ENCODE measurements around the gene ARHGAP10.
"Not testable (repeated sequence)": the region's sequence is repeated elsewhere in the genome, so short reads cannot be mapped to it uniquely, and the experiment has no call there.

ARHGAP10 gene

DNA sequence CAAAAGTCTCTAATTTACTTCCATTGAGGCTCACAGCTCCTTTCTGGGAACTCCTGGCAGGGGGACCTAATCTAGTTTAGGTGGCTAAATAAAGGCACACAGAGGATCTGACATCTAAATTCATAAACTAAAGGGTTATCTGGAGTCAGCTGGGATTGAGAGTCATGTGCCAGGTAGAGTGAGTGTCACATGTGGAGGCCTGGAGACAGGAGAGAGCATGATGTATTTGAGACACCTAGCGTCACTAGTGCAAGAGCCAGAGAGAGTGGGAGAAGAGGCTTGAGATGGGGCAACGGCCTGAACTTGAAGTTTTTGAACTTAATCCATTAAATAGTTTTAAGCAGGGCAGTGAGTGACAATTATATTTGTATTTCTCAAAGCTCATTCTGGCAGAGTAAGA lies 152.6 kb downstream of the ARHGAP10 start:
- ChIA-PET POLR2A (no interaction called here), CTCF (interaction anchor here (1.0 to 8.3 kb wide), 3 partner anchors 10 to 179 kb away, joined by 3 to 92 read pairs (median 4); no protein-coding TSS in a partner anchor)

DNA sequence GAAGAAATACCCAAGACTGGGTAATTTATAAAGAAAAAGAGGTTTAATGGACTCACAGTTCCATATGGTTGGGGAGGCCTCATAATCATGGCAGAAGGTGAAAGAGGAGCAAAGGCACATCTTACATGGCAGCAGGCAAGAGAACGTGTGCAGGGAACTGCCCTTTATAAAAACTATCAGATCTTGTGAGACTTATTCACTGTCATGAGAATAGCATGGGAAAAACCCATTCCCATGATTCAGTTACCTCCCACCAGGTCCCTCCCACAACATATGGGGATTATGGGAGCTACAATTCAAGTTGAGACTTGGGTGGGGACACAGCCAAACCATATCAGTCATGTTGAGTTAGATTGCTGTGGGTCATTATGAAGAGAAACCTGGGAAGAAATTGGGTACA lies 153.3 kb downstream of the ARHGAP10 start:
- CTCF ChIA-PET: interaction anchor here (0.9 to 1.0 kb wide), 2 partner anchors 11 to 18 kb away, joined by 3 to 4 read pairs; no protein-coding TSS in a partner anchor
- POLR2A ChIA-PET: interaction anchor here (0.5 kb wide), 1 partner anchor 26 kb away, joined by 3 read pairs; no protein-coding TSS in a partner anchor
- not testable (repeated sequence) for DNase-seq (ENCODE audit: extremely low spot score)

More for the DNA sequence above, 152.6 kb downstream of the ARHGAP10 start:
- TF ChIP-seq, protein P1, sequence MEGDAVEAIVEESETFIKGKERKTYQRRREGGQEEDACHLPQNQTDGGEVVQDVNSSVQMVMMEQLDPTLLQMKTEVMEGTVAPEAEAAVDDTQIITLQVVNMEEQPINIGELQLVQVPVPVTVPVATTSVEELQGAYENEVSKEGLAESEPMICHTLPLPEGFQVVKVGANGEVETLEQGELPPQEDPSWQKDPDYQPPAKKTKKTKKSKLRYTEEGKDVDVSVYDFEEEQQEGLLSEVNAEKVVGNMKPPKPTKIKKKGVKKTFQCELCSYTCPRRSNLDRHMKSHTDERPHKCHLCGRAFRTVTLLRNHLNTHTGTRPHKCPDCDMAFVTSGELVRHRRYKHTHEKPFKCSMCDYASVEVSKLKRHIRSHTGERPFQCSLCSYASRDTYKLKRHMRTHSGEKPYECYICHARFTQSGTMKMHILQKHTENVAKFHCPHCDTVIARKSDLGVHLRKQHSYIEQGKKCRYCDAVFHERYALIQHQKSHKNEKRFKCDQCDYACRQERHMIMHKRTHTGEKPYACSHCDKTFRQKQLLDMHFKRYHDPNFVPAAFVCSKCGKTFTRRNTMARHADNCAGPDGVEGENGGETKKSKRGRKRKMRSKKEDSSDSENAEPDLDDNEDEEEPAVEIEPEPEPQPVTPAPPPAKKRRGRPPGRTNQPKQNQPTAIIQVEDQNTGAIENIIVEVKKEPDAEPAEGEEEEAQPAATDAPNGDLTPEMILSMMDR (IDR thresholded peaks at IDR 0.05; ENCODE audit: control extremely low read depth, extremely low read depth, low read depth, missing control alignments): no peak
- no peak for DNase-seq (ENCODE audit: extremely low spot score)

DNA sequence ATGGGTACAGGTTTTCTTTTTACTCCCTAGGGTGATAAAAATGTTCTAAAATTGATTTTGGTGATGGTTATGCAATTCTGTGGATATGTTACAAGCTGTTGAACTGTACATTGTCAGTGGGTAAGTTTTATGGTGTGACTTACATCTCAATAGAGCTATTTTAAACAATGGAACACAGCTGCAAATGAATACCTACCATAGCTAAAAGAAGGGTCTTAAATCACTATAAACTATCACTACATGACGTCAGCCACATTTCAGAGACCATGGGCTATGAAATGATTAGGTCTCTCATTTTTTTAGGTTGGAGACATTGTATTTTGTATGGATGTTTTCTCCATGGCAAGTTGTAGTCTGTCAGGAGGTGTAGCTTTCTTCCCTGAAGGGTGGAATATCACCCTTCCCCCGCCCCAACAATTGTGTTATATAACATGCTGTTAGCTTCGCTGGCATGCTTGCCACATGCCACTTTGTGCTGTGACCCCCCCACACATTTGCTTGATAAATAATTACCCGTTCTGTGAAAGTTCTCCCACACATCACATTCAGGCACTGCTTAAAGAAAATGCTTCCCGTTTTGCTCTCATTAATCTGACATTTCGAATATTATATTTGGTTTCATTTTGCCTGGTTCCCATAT lies 159.7 kb downstream of the ARHGAP10 start:
- CTCF ChIA-PET: interaction anchor here (1.0 to 5.0 kb wide), 2 partner anchors 25 to 51 kb away, joined by 3 to 37 read pairs; no protein-coding TSS in a partner anchor
- POLR2A ChIA-PET: no interaction called here
- TF ChIP-seq, protein P1 (IDR thresholded peaks at IDR 0.05; ENCODE audit: control extremely low read depth, extremely low read depth, low read depth, missing control alignments): no peak
- no peak for DNase-seq (ENCODE audit: extremely low spot score)

DNA sequence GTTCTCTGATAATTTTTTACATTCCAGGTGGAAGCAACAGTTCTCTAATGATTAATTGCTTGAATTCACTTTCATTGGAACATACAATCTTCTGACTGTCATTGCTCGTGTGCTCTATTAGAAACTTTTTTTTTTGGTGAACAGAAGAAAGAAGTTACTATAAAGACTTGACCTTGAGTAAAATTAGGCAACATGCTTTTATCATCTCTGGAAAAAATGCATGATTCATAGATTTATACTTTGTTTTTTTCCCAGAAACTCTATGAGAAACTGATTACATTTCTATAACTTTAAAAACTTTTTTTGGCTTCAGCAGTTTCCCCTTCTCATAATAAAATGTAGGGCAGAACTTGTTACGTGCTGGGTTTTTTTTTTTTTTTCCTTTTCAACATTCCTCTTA lies 167.6 kb downstream of the ARHGAP10 start:
- ChIA-PET CTCF (interaction anchor here (1.1 kb wide), 1 partner anchor 20 kb away, joined by 3 read pairs; no protein-coding TSS in a partner anchor), POLR2A (no interaction called here)
- TF ChIP-seq, protein P1 (IDR thresholded peaks at IDR 0.05; ENCODE audit: control extremely low read depth, extremely low read depth, low read depth, missing control alignments): no peak
- no peak for DNase-seq (ENCODE audit: extremely low spot score)

DNA sequence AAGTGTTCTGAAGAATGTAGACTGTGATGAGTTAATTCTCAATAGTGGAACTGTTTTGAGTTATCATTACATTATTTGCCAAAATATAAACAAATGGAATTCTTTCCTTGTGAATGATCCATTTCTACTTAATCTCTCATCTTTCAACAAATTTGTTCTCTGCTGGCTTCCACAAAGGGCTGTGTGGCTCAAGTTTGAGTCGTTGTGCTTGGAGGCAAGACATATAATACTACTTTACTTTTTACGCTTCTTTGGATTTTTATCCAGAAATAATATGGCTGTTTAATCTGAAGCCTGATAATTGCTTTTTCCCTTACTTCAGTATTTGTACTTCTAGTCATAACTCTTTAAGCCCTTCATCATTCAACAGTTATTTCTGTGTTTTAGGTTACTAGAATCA lies 169.5 kb downstream of the ARHGAP10 start:
- ChIA-PET POLR2A (no interaction called here), CTCF (interaction anchor here (0.7 kb wide), 1 partner anchor 10 kb away, joined by 3 read pairs; no protein-coding TSS in a partner anchor)
- TF ChIP-seq, protein P1 (IDR thresholded peaks at IDR 0.05; ENCODE audit: control extremely low read depth, extremely low read depth, low read depth, missing control alignments): no peak
- DNase-seq (ENCODE audit: extremely low spot score): no peak

DNA sequence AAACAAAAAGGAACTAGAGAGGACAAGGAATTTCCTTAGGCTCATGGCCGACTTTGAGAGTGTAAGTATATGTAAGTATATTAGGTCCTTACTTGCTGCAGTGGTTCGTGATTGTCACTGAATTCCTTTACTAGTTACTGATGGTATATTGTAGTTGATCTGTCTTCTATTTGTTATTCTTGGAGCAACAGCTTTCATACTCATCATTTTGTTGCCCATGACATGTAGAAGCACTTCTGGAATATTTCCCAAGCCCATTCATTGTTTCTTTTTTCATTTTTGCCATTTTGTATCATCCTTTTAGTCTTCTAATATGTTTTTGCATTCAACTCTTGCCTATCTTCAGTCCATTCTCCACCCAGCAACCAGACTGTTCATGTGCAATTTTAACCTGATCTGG lies 170.0 kb downstream of the ARHGAP10 start:
- ChIA-PET POLR2A (no interaction called here), CTCF (no interaction called here)
- TF ChIP-seq, protein P1 (IDR thresholded peaks at IDR 0.05; ENCODE audit: control extremely low read depth, extremely low read depth, low read depth, missing control alignments): no peak
- no peak for DNase-seq (ENCODE audit: extremely low spot score)

DNA sequence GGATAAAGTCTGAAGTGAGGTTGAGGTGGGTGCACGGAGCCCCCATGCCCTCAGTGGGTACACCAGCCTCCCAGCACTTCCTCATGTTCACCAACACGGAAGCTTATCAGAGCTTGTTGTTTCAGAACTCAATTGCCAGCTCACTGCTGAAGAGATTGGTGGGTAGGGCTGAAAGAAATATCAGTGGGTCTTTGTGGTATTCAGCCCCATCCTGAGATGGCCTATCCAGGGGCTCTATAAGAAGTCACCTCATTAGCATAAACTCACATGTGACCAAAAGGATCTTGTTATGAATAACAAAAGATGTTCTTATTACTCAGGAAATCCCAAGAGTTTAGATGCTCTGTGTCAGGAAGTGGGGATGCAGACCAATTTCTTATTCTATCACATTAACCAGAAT lies 177.3 kb downstream of the ARHGAP10 start:
- TF ChIP-seq, protein P1 (IDR thresholded peaks at IDR 0.05; ENCODE audit: control extremely low read depth, extremely low read depth, low read depth, missing control alignments): no peak
- DNase-seq (ENCODE audit: extremely low spot score): no peak
- POLR2A ChIA-PET: no interaction called here
- CTCF ChIA-PET: interaction anchor here (1.0 to 3.1 kb wide), 7 partner anchors 9 to 121 kb away, joined by 3 to 20 read pairs (median 3); no protein-coding TSS in a partner anchor

Measured in GM10248 (cell line).